ENCODE data around the gene VPS13D.

GRCh38 chr1:12191242-12192032 is 38.4 kb upstream of the VPS13D start:
- TF ChIP-seq CTCF (IDR thresholded peaks at IDR 0.05; ENCODE audit: low read depth, low read length, poor library complexity, severe bottlenecking) (no peak), EZH2phosphoT487 (IDR thresholded peaks at IDR 0.05; ENCODE audit: borderline replicate concordance, low read length) (no peak)

Data from DOHH2 (cell line).